Measurements from ENCODE around the gene STRBP. TPM values are rescaled to one million over a fixed set of nuclear protein-coding genes. Genes with fewer than 3 reads are reported as not detected.

The STRBP gene
- 12.5 and 14.9 TPM in 2 replicates for total RNA-seq

GRCh38 chr9:123268465-123269259 lies at the start of gene STRBP:
Gene STRBP, minus strand, starts transcription at chr9:123268586. Its CDS starts 84,452 bp downstream, at chr9:123184134.

Other genes with a start within 250 kb of the STRBP start
- gene GPR21, start 234.9 kb downstream of the STRBP start, total RNA-seq, result 0.15 and 0.32 TPM in 2 replicates
- not detected in 2 replicates for gene CRB2, start 87.6 kb upstream of the STRBP start, total RNA-seq